GM19351 (cell line): ENCODE measurements around the gene SEC24C.
"Not testable (repeated sequence)": the region's sequence is repeated elsewhere in the genome, so short reads cannot be mapped to it uniquely, and the experiment has no call there.

Source experiments
- ATAC-seq: cut with Tn5 transposase; IDR thresholded peaks from one replicate; pipeline ENCODE4 v1.9.1; 2021; ENCODE audit warnings: mild to moderate bottlenecking, moderate library complexity; ENCODE audit not compliant: unreplicated experiment

Gene SEC24C

GRCh38 chr10:73768881-73769280 lies 24.7 kb downstream of the SEC24C start:
- ATAC-seq: no peak

- ATAC-seq: no peak
These were observed 25.2 kb downstream of the SEC24C start for GRCh38 chr10:73769396-73769795.

DNA sequence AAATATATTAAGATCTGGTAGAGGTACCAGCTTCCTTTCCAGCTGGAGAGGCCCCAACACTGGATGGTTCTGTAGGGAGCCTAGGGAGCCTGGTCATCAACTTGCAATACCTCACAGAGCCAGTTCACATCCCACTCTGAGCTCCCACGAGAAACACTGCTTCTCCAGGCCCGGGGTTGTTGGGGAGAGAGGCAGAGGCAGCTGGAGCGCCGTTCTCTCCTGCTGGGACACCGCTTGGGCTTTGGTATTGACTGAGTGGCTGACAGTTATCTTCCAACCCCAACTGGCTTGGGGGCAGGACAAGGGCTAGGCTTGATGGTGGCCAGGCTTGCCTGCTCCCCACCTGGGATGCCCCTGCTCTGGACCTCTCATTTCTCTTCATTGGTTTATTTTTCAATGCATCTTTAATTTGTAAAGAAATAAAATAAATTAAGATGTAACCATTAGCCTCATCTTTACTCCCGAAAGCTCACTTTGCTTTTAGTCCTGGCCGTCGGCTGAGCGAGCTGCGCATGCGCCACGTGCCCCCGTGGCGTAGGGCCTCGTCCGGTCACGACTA lies 27.6 kb downstream of the SEC24C start:
- ATAC-seq: peak; percentile 16

DNA sequence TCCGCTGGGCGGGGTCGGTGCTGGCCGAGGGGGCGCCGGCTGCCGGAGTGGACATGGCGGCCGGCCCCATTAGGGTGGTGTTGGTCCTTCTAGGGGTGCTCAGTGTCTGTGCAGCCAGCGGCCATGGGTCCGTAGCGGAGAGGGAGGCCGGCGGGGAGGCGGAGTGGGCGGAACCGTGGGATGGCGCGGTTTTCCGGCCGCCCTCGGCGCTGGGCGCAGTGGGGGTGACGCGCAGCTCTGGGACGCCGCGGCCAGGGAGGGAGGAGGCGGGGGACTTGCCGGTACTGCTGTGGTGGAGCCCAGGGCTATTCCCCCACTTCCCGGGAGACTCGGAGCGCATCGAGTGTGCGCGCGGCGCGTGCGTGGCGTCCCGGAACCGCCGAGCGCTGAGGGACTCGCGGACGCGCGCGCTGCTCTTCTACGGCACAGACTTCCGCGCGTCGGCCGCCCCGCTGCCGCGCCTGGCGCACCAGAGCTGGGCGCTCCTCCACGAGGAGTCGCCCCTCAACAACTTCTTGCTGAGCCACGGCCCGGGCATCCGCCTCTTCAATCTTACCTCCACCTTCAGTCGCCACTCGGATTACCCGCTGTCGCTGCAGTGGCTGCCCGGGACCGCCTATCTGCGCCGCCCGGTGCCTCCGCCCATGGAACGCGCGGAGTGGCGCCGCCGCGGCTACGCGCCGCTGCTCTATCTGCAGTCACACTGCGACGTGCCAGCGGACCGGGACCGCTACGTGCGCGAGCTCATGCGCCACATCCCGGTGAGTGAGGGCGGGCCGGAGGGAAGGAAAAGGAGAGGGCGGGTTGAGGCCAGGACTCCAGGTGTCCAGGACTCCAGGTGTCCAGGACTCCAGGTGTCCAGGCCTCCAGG lies 28.3 kb downstream of the SEC24C start:
- ATAC-seq: peak; percentile 61

DNA sequence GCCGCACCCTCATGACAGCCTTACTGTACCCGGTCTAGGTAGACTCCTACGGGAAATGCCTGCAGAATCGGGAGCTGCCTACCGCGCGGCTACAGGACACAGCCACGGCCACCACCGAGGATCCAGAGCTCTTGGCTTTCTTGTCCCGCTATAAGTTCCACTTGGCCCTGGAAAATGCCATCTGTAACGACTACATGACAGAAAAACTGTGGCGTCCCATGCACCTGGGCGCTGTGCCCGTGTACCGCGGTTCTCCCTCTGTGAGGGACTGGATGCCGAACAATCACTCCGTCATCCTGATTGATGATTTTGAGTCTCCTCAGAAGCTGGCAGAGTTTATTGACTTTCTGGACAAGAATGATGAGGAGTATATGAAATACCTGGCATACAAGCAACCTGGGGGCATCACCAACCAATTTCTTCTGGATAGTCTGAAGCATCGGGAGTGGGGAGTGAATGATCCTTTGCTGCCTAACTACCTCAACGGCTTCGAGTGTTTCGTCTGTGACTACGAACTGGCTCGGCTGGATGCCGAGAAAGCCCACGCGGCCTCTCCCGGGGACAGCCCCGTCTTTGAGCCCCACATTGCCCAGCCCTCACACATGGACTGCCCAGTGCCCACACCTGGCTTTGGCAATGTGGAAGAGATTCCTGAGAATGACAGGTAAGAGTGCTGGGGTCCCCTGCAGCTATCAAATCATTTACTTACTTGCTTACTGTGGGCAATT lies 29.1 kb downstream of the SEC24C start:
- no peak for ATAC-seq

GRCh38 chr10:73774637-73775036 lies 30.5 kb downstream of the SEC24C start:
- no peak for ATAC-seq

DNA sequence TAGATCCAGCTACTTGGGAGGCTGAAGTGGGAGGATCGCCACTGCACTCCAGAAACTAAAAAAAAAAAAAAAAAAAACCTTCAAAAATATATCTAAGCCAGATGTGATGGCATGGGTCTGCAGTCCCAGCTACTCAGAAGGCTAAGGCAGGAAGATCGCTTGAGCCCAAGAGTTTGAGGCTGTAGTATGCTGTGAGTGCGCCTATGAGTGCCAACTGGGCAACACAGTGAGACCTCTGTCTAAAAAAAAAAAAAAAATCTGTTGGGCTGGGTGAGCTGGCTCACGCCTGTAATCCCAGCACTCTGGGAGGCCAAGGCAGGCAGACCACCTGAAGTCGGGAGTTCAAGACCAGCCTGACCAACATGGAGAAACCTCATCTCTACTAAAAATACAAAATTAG lies 34.8 kb downstream of the SEC24C start:
- no peak for ATAC-seq

GRCh38 chr10:73779539-73780197 lies 35.5 kb downstream of the SEC24C start:
- ATAC-seq: no peak

DNA sequence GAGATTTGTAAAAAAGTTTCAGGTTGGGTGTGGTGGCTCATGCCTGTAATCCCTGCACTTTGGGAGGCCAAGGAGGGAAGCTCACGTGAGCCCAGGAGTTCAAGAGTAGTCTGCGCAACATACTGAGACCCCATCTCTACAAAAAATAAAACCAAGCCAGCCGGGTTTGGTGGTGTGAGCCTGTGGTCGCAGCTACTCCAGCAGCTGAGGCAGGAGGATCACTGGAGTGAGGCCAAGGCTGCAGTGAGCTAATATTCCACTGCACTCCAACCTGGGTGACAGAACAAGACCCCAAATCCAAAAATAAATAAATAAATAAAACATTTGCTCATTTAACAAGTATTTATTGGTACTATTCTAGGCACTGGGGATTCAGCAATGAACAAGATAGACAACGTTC lies 36.1 kb downstream of the SEC24C start:
- ATAC-seq: no peak

DNA sequence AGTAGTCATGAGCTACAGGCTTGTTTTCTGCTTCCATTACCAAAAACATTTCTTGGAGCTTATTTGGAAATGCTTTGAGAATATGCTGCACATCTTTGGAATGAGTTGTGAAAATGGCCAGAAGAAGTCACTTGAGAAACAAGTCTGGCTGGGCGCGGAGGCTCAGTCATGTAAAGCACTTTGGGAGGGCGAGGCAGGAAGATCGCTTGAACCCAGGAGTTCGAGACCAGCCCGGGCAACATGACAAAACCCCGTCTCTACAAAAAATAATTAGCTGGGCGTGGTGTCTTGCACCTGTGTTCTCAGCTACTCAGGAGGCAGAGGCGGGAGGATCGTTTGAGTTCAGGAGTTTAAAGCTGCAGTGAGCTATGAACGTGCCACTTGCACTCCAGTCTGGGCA lies 36.8 kb downstream of the SEC24C start:
- no peak for ATAC-seq

- ATAC-seq: no peak
These were observed 37.3 kb downstream of the SEC24C start for GRCh38 chr10:73781548-73781878.

DNA sequence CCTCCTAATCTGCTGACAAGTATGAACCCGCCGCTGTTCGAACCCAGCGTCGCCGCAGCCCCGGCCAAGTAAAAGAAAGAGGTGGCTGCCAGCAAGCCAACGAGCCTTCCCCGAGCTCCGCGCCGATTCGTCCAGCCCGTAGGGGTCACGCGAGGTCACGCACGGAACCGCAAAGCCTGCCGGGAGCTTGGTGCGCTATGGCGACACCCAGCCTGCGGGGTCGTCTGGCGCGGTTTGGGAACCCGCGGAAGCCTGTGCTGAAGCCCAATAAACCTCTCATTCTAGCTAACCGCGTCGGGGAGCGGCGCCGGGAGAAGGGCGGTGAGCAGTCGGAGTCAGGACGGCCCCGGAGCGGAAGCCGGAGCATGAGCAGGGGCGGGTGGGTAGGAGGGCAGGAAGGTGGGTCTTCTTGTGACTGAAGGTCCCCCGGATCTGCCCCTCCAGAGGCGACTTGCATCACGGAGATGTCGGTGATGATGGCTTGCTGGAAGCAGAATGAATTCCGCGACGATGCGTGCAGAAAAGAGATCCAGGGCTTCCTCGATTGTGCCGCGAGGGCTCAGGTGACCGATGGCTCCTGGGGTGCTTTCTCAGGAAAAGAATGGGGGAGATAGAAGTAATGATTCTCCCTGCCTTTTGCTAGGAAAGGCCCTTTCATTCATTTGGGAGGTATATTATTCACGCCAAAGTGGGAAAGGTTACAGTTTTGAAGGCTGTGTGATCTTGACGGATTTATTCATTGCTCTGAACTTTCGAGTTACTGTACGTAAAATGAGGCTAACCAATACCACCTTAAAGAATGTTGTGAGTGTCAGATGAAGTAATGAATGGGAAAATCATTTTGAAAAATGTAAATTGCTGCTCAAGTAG lies 37.9 kb downstream of the SEC24C start, which contains the start of gene CHCHD1:
CHCHD1 (plus strand) TSS at position 170 of the 870 bp plus-strand sequence; CDS start at position 198, 28 bp downstream.
- ATAC-seq: peak; percentile 58

DNA sequence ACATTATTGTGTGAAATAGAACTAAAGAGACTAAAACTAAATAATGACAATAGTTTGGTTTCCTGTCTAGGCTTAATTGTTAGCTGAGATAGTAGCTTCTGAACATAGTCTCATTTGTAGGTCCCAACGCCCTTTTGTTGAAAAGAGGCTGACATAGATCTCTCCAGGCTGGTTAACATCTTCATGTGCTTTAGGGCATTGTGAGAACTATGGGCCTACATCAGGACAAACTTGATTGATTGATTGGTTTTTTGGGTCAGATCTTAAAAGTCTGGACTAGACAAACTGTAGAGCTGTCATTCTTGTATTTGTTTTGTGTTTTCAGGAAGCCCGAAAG lies 38.5 kb downstream of the SEC24C start:
- ATAC-seq: no peak

DNA sequence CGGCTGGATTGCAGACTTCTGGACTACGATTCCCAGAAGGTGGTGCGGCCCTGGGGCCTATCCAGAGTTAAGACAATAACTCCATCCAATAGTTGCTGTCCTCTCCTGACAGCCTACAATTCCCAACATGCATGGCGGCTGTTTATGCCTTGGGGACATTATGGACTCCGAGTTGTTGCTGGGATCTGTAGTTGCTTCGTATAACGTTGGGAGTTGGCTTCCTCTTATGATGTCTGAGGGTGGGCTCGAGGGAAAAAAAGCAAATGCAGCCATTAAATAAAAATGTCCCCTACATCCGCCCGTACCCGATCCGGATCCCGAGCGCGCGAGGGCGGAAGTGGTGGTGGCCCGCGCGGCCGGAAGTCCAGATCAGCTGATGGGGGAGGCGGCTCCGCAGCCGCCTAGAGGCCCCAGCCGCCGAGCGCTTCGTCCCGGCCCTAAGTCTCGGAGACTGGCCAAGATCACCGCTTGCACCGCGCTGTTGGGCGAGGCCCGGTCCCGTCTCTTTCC lies 41.1 kb downstream of the SEC24C start, which contains the start of gene ZSWIM8:
ZSWIM8 (plus strand) TSS at position 396 of the 510 bp plus-strand sequence. CDS start 273 bp downstream, outside the sequence.
- peak; percentile 68 for ATAC-seq

DNA sequence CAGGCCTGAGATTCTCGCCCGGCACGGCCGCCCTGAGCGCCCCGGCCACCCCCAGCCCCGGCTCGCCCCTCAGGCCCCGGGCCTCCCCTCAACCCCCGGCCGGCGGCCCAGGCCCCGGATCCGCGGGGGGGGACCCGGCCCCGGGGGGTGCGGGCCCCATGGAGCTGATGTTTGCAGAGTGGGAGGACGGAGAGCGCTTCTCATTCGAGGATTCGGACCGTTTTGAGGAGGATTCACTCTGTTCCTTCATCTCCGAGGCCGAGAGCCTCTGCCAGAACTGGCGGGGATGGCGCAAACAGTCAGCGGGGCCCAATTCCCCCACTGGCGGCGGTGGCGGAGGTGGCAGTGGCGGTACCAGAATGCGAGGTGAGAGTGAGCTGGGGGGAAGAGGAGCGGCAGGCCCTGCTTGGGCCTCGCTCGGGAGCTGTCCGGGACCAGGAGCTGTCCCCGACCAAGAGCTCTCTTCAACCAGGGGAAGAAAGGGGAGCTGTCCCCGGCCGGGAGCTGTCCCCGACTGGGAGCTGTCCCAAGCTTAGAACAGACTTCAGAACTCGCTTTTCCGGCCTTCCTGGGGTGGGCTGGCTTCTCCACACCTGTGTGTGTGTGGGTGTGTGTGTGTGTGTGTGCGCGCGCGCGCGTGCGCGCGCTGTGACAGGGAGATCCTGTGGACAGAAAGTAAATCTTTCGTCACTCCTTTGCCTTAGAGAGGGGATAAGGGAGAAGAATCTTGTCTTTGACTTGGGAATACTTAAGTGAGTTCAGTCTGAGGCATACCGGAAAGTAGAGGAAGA lies 41.7 kb downstream of the SEC24C start:
- ATAC-seq: peak; percentile 22

- no peak for ATAC-seq
These were observed 42.3 kb downstream of the SEC24C start for GRCh38 chr10:73786512-73786885.

GRCh38 chr10:73787031-73787800 lies 43.0 kb downstream of the SEC24C start:
- ATAC-seq: not testable (repeated sequence)

DNA sequence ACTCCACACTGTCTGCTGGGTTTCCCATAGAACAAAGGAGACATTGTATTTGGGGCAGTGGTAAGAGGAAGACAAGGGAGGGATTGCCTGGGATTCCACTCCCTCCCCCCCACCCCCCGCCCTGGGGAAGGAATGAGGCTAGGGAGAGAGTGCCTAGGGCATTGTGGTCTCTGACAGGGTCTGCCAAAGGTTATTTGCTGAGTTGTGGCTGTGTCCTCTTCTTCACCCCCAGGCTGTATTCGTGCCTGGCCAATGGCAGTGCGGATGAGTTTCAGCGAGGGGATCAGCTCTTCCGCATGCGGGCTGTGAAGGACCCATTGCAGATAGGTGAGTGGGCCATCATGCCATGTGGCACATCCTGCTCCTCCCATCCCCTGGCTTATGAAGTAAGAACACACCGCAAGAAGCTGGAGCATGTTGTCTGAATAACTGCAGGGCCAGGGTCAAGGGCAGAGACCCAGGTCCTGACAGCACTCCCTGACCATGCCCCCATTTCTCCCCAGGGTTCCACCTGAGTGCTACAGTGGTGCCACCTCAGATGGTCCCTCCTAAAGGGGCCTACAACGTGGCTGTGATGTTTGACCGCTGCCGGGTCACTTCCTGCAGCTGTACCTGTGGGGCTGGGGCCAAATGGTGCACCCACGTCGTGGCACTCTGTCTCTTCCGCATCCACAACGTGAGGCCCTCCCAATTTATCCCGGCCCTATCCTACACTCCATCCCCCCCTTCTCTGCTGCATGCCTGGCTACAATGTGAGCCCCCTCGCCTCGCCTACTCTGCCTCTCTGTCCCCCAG lies 44.9 kb downstream of the SEC24C start:
- ATAC-seq: no peak
